Activated CD4-positive, alpha-beta T cell treated with anti-CD3 and anti-CD28 coated beads for 4 hours (primary cell): ENCODE measurements around the gene CXCR4.
"Not testable (repeated sequence)": the region's sequence is repeated elsewhere in the genome, so short reads cannot be mapped to it uniquely, and the experiment has no call there.

Experiments
- DNase-seq, 2 donors: peaks; one replicate each; pipeline ENCODE4 v3.0.0-alpha.2; 2020

The CXCR4 gene

GRCh38 chr2:136112317-136113208, 5.4 kb downstream of the CXCR4 start:
- DNase-seq, result no peak

GRCh38 chr2:136111711-136112110, 6.2 kb downstream of the CXCR4 start:
- DNase-seq, result no peak

- DNase-seq, result no peak
These were observed 7.4 kb downstream of the CXCR4 start for GRCh38 chr2:136110526-136110925.

GRCh38 chr2:136108463-136108862, 9.5 kb downstream of the CXCR4 start:
- no peak for DNase-seq

GRCh38 chr2:136107051-136108033, 10.6 kb downstream of the CXCR4 start:
- no peak for DNase-seq

GRCh38 chr2:136106505-136106904, 11.4 kb downstream of the CXCR4 start:
- DNase-seq, result no peak

- no peak for DNase-seq
These were observed 13.0 kb downstream of the CXCR4 start for GRCh38 chr2:136104977-136105376.

GRCh38 chr2:136101042-136101441, 16.9 kb downstream of the CXCR4 start:
- no peak for DNase-seq

- no peak for DNase-seq
These were observed 19.5 kb downstream of the CXCR4 start for GRCh38 chr2:136098441-136098840.

GRCh38 chr2:136093583-136093982, 24.4 kb downstream of the CXCR4 start:
- DNase-seq, result no peak

- DNase-seq, result no peak
These were observed 26.1 kb downstream of the CXCR4 start for GRCh38 chr2:136091899-136092298.

- DNase-seq, result not testable (repeated sequence)
These were observed 30.0 kb downstream of the CXCR4 start for GRCh38 chr2:136087901-136088460.

GRCh38 chr2:136086253-136087016, 31.5 kb downstream of the CXCR4 start:
- DNase-seq, result no peak

- no peak for DNase-seq
These were observed 32.3 kb downstream of the CXCR4 start for GRCh38 chr2:136085453-136086209.

- no peak for DNase-seq
These were observed 36.3 kb downstream of the CXCR4 start for GRCh38 chr2:136081582-136082210.

- no peak for DNase-seq
These were observed 37.8 kb downstream of the CXCR4 start for GRCh38 chr2:136080114-136080513.

GRCh38 chr2:136077107-136077506, 40.8 kb downstream of the CXCR4 start:
- DNase-seq, result no peak

- DNase-seq, result no peak
These were observed 42.5 kb downstream of the CXCR4 start for GRCh38 chr2:136075476-136075875.

GRCh38 chr2:136072621-136073020, 45.3 kb downstream of the CXCR4 start:
- DNase-seq, result no peak

- not testable (repeated sequence) for DNase-seq
These were observed 46.1 kb downstream of the CXCR4 start for GRCh38 chr2:136071887-136072286.

- no peak for DNase-seq
These were observed 47.0 kb downstream of the CXCR4 start for GRCh38 chr2:136070913-136071312.
